COLO668 (cell line): Measurements from ENCODE around the gene MAGEF1.
"Not testable (repeated sequence)": the region's sequence is repeated elsewhere in the genome, so short reads cannot be mapped to it uniquely, and the experiment has no call there.

ENCODE experiments used
- DNase-seq: peaks from one replicate; lab custom pipeline; 2025; ENCODE audit not compliant: unreplicated experiment; lab: John Stamatoyannopoulos, UW

MAGEF1 gene

GRCh38 chr3:184742676-184743135, 30.8 kb upstream of the MAGEF1 start:
- DNase-seq = no peak

DNA sequence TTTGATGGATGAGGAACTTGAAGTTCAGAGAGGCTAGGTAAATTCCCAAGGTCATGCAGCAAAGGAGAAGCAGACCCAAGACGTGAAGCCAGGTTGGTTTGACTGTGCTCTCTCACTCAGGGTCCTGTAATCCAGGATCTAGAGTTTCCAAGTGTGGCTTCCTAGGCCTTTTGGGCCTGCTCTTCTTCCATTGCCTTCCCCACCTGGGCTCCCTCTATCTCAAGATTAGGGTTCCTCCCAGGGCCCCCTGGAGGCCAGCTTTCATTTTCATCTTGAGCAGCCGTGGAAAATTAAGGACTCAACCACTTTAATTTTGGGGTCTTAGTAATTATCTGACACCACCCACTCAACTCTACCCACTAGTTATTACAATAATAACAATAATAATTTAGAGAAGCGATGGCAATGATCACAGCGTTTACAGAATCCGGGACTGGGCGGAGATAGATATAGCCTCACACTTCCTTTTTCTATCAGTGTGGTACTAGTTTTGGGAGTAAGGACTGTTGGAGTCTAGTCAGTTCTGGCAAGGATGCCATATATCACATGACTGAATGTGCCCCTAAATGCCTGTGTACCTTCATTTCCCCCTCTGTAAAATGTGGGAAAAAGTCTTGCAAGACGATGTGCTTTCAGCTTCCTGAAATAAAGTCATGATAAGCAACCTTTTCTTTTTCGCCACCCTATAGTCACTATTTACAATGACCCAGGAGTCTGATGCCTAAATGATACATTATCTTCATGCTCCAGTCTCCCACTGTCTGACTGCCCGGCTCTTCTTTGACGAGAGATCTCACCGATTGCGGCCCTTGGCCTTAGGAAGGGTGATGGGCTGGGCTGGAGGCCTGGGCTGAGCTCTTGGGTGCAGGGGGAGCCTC, 30.2 kb upstream of the MAGEF1 start:
- DNase-seq = no peak

DNA sequence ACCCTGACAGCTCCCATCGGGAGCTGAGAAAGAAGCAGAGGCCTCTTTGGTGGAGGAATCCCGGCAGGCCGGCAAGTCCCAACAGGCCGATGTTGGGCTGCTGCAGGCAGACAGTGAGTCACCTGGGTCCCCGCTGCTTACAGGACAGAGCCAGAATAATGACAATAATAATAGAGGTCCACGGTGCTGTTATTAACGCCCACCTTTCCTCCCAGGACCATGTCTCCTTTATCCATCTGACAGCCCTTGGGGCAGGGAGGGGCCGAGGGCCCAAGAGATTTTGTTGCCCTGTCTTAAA, 29.3 kb upstream of the MAGEF1 start:
- DNase-seq = no peak

DNA sequence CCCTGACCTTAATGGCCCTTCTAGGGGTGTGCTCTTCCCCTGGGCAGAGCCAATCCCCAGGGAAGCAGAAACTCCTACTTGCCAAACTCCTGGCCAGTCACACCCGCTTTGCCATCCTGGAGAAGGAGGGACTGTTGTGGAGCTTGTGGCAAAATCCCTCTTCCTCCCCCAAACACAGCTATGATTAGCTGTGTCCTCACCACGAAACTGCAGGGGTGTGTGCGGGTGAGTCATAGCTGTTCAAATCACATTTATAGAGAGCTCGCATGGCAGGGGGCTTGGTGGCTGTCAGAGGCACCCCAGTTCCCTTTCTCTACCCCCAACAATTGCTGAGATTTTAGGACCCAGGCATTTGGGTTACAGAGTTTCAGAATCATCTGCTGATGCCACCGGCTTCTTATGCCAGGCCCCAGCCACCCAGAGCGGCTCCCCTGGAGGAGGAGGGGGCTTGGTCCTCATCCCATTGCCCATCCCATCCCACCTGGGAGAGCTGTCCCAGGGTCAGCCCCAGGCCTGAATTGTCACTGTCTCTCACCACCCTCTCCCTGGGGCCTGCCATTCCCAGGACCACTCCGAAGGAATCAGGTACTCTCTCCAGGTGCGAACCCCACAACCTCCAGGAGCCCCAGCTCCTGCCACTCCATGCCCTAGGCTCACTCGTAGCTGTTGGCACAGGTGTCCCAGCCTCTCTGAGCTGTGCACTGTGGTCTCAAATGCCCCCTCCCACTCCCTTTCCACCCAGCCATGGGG, 28.8 kb upstream of the MAGEF1 start:
- no peak for DNase-seq

GRCh38 chr3:184739594-184740505, 28.0 kb upstream of the MAGEF1 start:
- DNase-seq = no peak

GRCh38 chr3:184738982-184739381, 27.1 kb upstream of the MAGEF1 start:
- DNase-seq = no peak

DNA sequence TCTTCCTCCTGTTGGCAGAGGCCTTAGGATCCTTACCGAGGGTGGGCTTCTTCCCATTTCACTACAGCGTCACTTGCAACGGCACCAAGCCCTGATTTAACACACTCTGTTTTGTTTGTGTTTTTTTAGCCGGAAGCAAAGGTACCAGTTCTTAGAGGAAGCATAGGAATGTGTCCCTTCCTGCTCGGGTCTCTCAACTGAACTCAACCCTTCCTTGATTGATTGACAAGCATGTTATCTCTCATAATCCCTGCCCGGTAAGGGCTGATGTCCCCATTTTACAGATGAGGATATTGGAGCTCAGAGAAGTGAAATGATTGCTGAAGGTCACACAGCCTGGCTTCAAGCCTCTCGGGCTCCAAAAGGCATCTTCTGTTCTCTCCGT, 26.6 kb upstream of the MAGEF1 start:
- DNase-seq = no peak

DNA sequence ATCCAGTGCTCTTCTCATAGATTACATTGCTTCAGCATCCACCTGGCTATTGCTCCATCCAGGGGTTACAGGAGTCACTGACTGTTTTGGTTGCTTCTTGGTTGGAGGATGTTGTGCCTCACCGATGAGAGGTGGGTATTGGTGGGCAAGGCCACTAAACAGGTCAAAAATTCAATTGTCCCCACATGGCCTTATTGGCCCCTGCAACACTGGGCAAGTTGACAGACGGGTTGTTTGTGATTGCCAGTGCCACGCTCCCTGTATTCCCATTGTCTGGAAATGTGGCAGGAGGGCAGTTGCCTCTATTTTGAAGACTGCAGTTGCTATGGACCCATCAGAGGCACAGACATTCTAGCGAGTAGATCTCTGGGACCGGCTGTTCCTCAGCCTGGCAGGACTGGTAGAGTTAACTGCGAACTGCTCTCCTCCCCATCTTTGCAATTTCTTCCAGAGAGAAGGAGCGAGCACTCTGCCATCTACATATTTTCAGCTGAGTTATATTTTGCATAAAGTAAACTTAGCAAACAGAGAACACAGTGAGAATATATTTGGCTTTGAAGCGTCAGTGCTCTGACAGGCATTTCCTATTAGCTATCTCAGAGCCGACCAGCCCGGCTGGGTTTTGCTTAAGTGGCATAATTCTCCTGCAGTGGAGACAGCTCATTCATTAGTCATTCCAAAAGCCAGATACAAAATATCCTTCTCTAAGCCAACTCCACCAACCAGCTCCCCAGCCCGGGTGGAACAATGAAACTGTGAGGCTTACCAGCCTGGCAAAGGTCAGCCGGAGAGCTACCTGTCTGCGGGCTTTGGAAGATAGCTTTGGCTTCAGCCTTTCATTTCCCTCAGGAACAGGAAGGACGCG, 26.0 kb upstream of the MAGEF1 start:
- DNase-seq = no peak

GRCh38 chr3:184737063-184737462, 25.2 kb upstream of the MAGEF1 start:
- DNase-seq = no peak

- DNase-seq = no peak
Observed at GRCh38 chr3:184734903-184735701, 23.2 kb upstream of the MAGEF1 start.

- no peak for DNase-seq
Observed at GRCh38 chr3:184733971-184734608, 22.2 kb upstream of the MAGEF1 start.

- DNase-seq = no peak
Observed at GRCh38 chr3:184733181-184733580, 21.3 kb upstream of the MAGEF1 start.

DNA sequence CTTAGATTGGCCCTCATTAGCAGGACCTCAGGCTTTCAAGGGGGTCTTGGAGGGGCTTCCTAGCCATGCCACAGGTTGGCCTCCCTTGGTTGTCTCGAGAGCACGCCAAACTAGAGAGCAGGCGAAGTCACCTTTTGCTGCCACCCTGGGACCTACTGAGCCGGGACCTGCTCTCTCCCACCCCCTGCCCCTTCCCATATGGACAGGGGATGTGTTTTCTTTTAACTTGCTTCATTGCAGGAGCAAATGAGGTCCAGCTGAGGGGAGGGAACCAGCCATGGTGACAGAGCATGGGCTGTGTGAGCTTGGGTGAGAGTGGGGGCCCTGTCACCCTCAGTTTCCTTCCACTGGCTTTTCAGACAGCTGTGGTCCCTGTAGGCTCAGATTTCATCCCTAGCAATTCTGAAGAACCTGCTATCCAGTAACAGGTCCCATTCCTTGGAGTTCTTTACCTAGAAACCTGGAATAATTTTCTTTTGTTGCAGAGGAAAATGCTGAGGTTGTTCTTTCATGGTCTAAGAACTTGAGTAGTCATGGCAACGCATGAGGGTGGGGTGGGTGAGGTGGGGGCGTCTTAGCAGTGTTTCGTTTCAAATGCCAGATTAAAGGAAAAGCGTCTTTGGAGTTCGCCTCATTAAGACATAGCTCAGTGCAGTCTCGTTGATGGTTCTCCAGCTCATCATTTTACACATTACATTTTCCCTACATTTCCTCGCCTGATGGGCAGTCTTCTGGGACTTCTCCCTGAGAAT, 20.1 kb upstream of the MAGEF1 start:
- DNase-seq = no peak

- DNase-seq = no peak
Observed at GRCh38 chr3:184730924-184731323, 19.1 kb upstream of the MAGEF1 start.

GRCh38 chr3:184729154-184729553, 17.3 kb upstream of the MAGEF1 start:
- not testable (repeated sequence) for DNase-seq

DNA sequence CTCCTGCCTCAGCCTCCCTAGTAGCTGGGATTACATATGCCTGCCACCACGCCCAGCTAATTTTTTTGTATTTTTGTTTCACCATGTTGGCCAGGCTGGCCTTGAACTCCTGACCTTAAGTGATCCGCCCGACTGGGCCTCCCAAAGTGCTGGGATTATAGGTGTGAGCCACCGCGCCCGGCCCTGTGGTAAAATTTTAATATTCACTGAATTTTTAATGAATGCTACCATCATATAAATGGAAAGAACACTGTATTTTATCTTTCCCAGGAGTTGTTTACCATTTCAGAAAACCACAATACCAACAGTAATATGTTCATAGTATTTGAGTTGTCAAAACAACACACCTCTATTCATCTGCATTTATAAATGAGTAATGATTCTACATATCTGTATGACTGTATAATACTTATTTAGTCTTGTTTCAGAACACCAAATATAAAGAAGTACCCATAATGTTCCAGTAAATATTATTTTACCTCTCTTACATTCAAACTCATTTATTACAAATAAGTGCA, 16.2 kb upstream of the MAGEF1 start:
- DNase-seq = no peak

GRCh38 chr3:184727357-184728009, 15.6 kb upstream of the MAGEF1 start:
- DNase-seq = peak; percentile 22

GRCh38 chr3:184726497-184726896, 14.6 kb upstream of the MAGEF1 start:
- no peak for DNase-seq
